Measurements from ENCODE around the gene CRYGB.
"Not testable (repeated sequence)": the region's sequence is repeated elsewhere in the genome, so short reads cannot be mapped to it uniquely, and the experiment has no call there.

Gene CRYGB

GRCh38 chr2:208150956-208151355 lies 5.0 kb upstream of the CRYGB start:
- in situ Hi-C loops (cut with HindIII; ENCODE audit: low sequenced_read_pairs): no loop called here

DNA sequence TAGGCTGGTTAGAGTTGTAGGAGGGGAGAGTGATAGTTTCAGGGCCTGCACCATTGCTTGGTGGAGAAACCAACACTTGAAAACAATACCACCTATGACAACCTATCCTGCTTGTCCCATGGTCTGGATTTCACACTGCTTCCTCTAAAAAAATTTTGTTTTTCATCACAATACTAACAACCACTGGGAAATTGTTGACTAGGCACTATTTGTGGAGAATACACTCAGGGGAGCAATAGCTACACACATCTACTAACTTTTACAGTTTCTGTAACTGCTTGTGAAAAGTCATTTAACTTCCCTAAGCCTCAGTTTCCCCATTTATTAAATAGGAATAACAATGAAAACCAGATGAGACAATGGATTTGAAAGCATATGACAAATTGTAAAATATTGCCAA lies 4.1 kb upstream of the CRYGB start:
- in situ Hi-C loops (cut with HindIII; ENCODE audit: low sequenced_read_pairs): no loop called here

DNA sequence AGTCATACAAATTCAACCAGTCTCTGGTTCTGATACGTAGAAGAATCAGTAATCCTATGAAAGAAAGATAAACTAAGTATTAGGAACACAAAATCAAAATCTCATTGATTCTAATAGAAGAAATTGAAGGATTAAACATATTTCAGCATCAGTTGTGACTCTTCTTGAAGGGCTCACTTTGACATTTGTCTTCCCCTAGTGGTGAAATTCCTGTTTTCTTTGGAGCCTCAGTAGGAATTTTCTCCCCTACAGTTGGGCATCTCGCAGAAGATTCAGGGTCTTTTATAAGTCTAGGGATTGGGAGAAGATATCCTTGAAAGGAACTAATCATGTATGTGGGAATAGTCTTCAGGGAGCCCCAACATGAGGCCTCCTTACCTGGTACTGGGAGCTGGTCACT lies 2.8 kb upstream of the CRYGB start:
- in situ Hi-C loops (cut with HindIII; ENCODE audit: low sequenced_read_pairs): no loop called here

- in situ Hi-C loops (cut with HindIII; ENCODE audit: low sequenced_read_pairs): no loop called here
Observed at GRCh38 chr2:208147759-208148158, 1.8 kb upstream of the CRYGB start.

DNA sequence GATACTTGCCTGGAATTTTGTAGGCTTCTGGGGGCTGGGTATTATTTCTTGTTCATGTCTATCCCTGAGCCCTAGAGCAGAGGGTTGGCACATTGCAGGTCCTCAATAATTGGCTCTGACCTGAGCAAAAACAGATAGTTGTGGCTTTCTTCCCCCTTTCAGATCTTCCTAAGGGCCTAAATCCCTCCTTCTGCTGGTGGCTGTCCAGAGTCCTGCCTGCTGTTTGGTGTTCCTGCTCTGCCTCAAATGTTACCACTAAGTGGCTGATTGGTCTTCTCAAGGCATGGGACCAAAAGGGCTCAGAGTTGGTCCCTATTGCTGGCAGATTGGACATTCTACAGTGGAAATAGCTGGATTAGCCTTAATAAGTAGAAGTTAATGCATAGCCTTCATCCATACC lies 1.1 kb upstream of the CRYGB start:
- in situ Hi-C loops (cut with HindIII; ENCODE audit: low sequenced_read_pairs): no loop called here

GRCh38 chr2:208142925-208143799 lies 2.8 kb downstream of the CRYGB start:
- in situ Hi-C loops (cut with HindIII; ENCODE audit: low sequenced_read_pairs): no loop called here

DNA sequence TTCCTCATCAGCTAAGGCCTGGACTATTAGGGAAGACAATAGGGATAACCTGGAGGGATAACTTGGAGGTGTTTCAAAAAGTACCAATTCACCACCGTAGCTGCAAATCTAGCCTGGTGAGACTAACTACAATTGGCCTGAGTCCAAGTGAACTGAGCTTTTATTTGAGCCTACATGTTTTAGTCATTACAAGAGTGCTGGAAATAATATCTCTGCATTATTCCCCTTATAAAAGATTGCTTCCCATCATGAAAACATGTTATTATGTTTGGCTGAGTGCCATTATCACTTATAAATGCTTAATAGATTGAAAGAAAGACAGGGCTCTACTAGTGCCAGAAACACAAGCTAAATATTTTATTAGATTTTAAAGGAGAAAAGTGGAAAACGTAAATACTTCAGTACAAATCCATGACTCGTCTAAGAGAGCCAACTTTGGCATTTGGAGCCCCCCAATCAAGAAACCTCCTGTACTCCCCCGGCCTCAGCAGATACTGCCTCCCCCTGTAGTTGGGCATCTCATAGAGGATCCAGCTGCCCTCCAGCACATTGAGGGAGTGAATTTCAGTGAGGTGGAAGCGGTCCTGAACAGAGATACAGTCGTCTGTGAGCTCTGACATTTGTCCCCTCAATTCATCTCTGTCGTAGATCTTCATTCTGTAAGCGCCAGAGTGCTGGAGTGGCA lies 3.6 kb downstream of the CRYGB start:
- in situ Hi-C loops (cut with HindIII; ENCODE audit: low sequenced_read_pairs): no loop called here

GRCh38 chr2:208139447-208139846 lies 6.5 kb downstream of the CRYGB start:
- in situ Hi-C loops (cut with HindIII; ENCODE audit: low sequenced_read_pairs): no loop called here

- in situ Hi-C loops (cut with HindIII; ENCODE audit: low sequenced_read_pairs): not testable (repeated sequence)
Observed at GRCh38 chr2:208138334-208138733, 7.6 kb downstream of the CRYGB start.

DNA sequence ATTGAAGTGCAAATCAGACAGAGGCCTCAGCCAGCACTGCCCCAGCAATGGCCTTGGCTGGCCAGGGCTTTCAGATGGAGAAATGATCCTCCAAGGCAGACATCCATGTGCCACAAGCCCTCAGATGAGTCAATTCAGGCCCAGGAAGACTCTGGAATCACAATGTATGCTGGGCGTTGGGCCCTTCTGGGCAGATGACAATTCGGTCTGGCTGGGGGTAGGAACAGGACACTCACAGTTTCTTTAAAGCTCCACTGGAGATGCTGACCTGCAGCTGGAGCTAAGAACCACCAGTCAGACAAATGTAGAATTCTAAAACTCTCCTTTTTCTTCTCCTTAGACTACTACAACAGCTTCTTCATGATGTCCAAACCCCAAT lies 9.3 kb downstream of the CRYGB start:
- in situ Hi-C loops (cut with HindIII; ENCODE audit: low sequenced_read_pairs): no loop called here

GRCh38 chr2:208135794-208136715 lies 9.9 kb downstream of the CRYGB start:
- in situ Hi-C loops (cut with HindIII; ENCODE audit: low sequenced_read_pairs): no loop called here

GRCh38 chr2:208134928-208135586 lies 10.9 kb downstream of the CRYGB start:
- in situ Hi-C loops (cut with HindIII; ENCODE audit: low sequenced_read_pairs): no loop called here

DNA sequence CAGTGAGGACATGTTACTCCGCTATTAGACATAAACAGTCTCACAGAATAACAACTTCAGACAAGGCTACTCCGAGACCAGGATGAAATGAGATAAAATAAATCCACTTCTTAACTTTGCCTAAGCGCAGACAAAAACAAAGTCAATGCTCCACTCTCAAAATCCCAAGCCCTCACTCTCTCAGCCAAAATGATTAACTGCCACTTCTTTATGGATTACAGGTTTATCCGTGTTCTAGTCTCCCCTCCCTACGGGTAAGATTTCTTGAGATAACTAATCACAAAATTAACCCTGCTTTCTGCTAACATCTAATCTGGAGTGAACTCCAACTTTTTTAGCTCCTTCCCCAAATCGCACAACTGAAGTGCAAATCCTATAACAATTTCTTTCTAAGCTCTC lies 15.2 kb downstream of the CRYGB start:
- in situ Hi-C loops (cut with HindIII; ENCODE audit: low sequenced_read_pairs): no loop called here

DNA sequence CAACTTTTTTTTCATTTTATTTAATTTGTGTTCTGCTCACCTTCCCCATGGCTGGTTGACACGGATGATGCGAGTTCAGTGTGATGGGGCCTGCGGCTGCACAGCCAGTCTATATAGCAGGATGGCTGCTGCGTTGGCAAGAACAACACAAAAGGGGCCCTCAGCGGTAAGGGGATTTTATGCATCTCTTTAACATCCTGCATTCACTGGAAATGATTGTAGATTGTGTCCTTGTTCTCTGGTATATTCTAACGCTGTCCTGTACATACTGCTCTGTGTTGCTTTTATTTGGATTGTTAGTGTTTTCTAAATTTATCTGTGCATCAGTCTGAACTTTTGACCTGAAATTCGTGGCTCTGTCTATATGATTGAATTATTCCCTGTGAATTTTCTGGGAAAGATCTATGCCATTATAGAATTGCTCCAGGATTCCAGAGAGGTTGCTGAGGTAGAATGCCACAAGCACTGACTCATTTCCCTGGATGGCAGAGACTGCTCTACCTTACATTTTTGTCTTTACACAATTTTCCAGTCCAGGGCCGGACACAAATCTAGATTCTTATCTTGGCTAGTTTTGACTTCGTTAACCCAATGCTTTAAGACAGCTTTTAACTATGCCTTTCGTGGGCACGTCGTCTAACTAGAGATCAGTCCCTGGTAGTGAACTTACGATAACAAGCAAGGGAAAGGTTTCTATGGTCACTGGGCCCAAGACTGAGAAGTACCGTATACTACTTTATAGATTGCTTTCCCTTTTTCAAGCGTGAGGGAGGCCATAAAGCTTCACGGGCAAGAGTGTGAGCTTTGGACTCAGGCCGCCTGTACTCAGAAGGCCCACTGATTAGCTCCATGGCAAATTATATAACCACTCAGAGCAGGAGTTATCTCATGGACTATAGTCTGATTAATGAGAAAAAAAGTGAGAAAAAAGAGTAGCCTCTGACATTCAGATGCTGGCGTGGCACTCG lies 15.9 kb downstream of the CRYGB start, which contains the start of gene CRYGC:
TSS of gene CRYGC (minus strand) at position 85 of the 968 bp plus-strand sequence. CDS start at position 49, 36 bp downstream.
- in situ Hi-C loops (cut with HindIII; ENCODE audit: low sequenced_read_pairs): no loop called here

GRCh38 chr2:208128136-208128535 lies 17.8 kb downstream of the CRYGB start:
- in situ Hi-C loops (cut with HindIII; ENCODE audit: low sequenced_read_pairs): no loop called here

DNA sequence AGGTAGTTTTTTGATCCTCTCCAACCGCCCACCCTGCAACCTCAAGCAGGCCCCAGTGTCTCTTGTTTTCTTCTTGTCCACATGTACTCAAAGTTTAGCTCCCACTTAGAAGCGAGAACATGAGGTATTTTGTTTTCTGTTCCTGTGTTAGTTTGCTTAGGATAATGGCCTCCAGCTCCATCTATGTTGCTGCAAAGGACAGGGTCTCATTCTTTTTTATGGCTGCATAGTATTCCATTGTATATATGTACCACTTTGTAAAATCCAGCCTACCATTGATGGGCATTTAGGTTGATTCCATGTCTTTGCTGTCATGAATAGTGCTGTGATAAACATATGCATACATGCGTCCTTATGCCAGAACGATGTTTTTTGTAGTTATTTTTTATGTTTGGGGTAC lies 18.9 kb downstream of the CRYGB start:
- in situ Hi-C loops (cut with HindIII; ENCODE audit: low sequenced_read_pairs): no loop called here

- in situ Hi-C loops (cut with HindIII; ENCODE audit: low sequenced_read_pairs): no loop called here
Observed at GRCh38 chr2:208125251-208125650, 20.7 kb downstream of the CRYGB start.

DNA sequence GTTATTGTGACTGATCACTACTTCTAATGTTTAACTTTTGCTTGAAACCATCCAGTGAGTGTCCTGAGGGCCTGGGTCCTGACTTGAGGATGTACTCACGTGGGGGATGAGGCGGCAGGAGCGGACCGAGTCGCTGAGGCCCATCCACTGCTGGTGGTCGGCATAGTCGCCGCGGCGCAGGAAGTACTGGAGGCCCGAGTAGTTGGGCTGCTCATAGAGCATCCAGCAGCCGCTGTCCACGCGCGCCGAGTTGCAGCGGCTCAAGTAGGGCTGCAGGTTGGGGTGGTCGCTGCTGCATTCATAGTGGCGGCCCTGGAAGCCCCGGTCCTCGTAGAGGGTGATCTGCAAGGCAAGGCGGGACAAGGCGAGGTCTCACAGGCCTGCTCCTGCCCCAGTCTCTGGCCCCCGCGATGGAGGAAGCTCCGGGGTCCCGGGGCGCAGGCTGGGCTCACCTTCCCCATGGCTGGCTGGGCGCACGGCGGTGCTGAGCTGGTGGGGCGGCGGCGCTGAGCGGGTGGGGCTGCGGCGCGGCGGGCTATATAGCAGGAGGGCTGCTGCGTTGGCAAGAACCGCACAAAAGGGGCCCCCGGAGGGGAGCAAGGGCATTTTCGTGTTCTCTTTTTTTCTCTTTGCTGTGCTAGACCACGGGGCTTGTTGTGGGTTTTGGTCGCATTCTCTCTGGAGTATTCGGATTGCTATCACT lies 21.8 kb downstream of the CRYGB start, which contains the start of gene CRYGD:
TSS of gene CRYGD (minus strand) at position 512 of the 703 bp plus-strand sequence. CDS start at position 461, 51 bp downstream.
- in situ Hi-C loops (cut with HindIII; ENCODE audit: low sequenced_read_pairs): not testable (repeated sequence)

DNA sequence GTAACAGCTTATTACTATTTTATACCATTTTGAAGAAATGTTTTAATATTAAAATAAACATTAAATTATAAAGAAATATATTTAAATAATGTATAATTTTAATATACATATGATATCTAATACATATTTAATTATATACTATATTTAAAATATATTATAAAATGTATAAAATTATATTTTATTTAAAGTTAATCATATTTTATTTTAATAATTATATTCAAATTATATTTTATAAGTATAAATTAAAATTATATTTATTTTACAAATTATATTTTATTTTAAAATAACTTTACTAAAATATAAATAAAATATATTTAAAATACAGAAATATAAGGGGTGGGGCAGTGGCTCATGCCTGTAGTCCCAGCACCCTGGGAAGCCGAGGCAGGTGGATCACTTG lies 23.7 kb downstream of the CRYGB start:
- in situ Hi-C loops (cut with HindIII; ENCODE audit: low sequenced_read_pairs): no loop called here
